ENCODE data around the gene FGB.

- TF ChIP-seq CTCF (IDR thresholded peaks at IDR 0.05; ENCODE audit: insufficient read depth, low read depth, low read length) (no peak), EZH2 (IDR thresholded peaks at IDR 0.05; ENCODE audit: insufficient read depth, low read length) (no peak)
These were observed 53.5 kb downstream of the FGB start for GRCh38 chr4:154616287-154616686.
